Osteoblast (primary cell): ENCODE data around the gene HIGD1A. TPM values are rescaled to one million over a fixed set of nuclear protein-coding genes. Genes with fewer than 3 reads are reported as not detected.

Experiments used
- DNase-seq: peaks from one replicate; pipeline ENCODE4 v3.0.0; 2011; ENCODE audit warnings: low spot score, mixed read lengths; ENCODE audit not compliant: insufficient read length; ENCODE audit errors: missing footprints
- H2AFZ ChIP-seq: 2 replicates; pipeline ENCODE4 v1.6.0; 2011; ENCODE audit warnings: mild to moderate bottlenecking, low read length
- H3K27ac ChIP-seq: 2 replicates; pipeline ENCODE4 v1.5.1; 2011; ENCODE audit warnings: mild to moderate bottlenecking, low read depth, low read length, moderate library complexity
- H3K27me3 ChIP-seq: 2 replicates; pipeline ENCODE4 v1.6.0; 2012; ENCODE audit warnings: mild to moderate bottlenecking, control low read depth, inconsistent platforms, low read length, moderate library complexity; ENCODE audit not compliant: insufficient read depth
- H3K36me3 ChIP-seq: 2 replicates; pipeline ENCODE4 v1.5.1; 2011; ENCODE audit warnings: mild to moderate bottlenecking, low read length, control low read depth, moderate library complexity; ENCODE audit not compliant: insufficient read depth
- H3K4me1 ChIP-seq: 2 replicates; pipeline ENCODE4 v1.5.1; 2011; ENCODE audit warnings: mild to moderate bottlenecking, low read length, control low read depth, moderate library complexity; ENCODE audit not compliant: insufficient read depth
- H3K4me2 ChIP-seq: 2 replicates; pipeline ENCODE4 v1.6.0; 2011; ENCODE audit warnings: mild to moderate bottlenecking, low read length; ENCODE audit not compliant: insufficient read depth
- H3K4me3 ChIP-seq: fragments of 200-600 bp; sonication (generic); 3 replicates; pipeline ENCODE4 v1.5.1; 2012; ENCODE audit warnings: mild to moderate bottlenecking, low read length, inconsistent platforms; ENCODE audit not compliant: insufficient read depth
- H3K79me2 ChIP-seq: 2 replicates; pipeline ENCODE4 v1.6.0; 2012; ENCODE audit warnings: mild to moderate bottlenecking, low read length, control low read depth, inconsistent platforms; ENCODE audit not compliant: insufficient read depth
- H3K9me3 ChIP-seq: 2 replicates; pipeline ENCODE4 v1.5.1; 2011; ENCODE audit warnings: low read depth, low read length, control low read depth
- H4K20me1 ChIP-seq: 2 replicates; pipeline ENCODE4 v1.6.0; 2012; ENCODE audit warnings: mild to moderate bottlenecking, low read length, control low read depth; ENCODE audit not compliant: insufficient read depth
- total RNA-seq: library from RNA; depleted of rRNA; stranded (reverse); fragments of >200 nt; gene quantifications from 2 replicates; pipeline ENCODE4 v1.2.3, GENCODE V29; 2012
- TF ChIP-seq, protein P1 (sequence below): IDR thresholded peaks from 2 replicates; pipeline ENCODE4 v1.5.1; 2011; ENCODE audit warnings: mild to moderate bottlenecking, low read depth, low read length, moderate library complexity; ENCODE audit errors: extremely low read depth

Gene HIGD1A
- total RNA-seq, 1 donor = 88.3 TPM

- H3K4me3 ChIP-seq = no peak overlapping the region
- TF ChIP-seq, protein P1, sequence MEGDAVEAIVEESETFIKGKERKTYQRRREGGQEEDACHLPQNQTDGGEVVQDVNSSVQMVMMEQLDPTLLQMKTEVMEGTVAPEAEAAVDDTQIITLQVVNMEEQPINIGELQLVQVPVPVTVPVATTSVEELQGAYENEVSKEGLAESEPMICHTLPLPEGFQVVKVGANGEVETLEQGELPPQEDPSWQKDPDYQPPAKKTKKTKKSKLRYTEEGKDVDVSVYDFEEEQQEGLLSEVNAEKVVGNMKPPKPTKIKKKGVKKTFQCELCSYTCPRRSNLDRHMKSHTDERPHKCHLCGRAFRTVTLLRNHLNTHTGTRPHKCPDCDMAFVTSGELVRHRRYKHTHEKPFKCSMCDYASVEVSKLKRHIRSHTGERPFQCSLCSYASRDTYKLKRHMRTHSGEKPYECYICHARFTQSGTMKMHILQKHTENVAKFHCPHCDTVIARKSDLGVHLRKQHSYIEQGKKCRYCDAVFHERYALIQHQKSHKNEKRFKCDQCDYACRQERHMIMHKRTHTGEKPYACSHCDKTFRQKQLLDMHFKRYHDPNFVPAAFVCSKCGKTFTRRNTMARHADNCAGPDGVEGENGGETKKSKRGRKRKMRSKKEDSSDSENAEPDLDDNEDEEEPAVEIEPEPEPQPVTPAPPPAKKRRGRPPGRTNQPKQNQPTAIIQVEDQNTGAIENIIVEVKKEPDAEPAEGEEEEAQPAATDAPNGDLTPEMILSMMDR = no peak
- H3K27ac ChIP-seq = no peak overlapping the region
- H3K4me2 ChIP-seq = no peak overlapping the region
- H4K20me1 ChIP-seq = no peaks in the 10 kb centered on the region
- H3K27me3 ChIP-seq = no peaks in the 10 kb centered on the region
- no peak for DNase-seq
- H2AFZ ChIP-seq = no peak overlapping the region
- H3K9me3 ChIP-seq = no peaks in the 10 kb centered on the region
- H3K79me2 ChIP-seq = no peaks in the 10 kb centered on the region
- no peaks in the 10 kb centered on the region for H3K4me1 ChIP-seq
- no peaks in the 10 kb centered on the region for H3K36me3 ChIP-seq
Measured at GRCh38 chr3:42751609-42752008, 52.7 kb downstream of the HIGD1A start.

GRCh38 chr3:42750834-42751233 is 53.5 kb downstream of the HIGD1A start:
- Histone ChIP-seq H3K4me1 (no peaks in the 10 kb centered on the region), H3K36me3 (no peaks in the 10 kb centered on the region), H4K20me1 (no peaks in the 10 kb centered on the region), H3K27me3 (no peaks in the 10 kb centered on the region), H3K79me2 (no peaks in the 10 kb centered on the region), H3K9me3 (no peaks in the 10 kb centered on the region), H3K4me3 (no peak overlapping the region), H3K4me2 (no peak overlapping the region), H3K27ac (no peak overlapping the region), H2AFZ (no peak overlapping the region)
- TF ChIP-seq, protein P1 = no peak
- DNase-seq = no peak

DNA sequence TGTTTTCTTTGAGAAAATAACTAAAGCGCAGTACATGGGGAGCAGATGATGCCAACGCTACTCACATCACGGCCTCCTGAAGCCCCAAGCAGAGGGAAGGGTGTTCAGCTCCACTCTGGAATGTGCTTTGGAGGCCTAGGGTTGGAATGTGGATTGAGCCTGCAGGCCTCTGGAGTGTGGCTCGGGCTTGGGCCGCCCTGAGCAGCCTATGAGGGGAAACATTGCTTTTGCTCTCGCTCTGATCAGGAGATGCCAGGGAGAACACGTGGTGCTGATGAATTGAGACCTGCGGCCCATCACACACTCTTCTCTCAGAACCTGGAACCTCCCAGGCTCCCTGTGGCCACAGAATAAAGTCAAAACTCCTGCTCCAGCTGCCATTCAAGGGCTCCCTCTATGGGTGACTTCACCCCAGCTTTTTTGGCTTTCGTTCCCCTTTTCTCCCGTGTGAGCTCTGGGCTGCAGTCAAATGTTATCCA is 54.5 kb downstream of the HIGD1A start:
- Histone ChIP-seq H4K20me1 (no peaks in the 10 kb centered on the region), H3K27me3 (no peaks in the 10 kb centered on the region), H3K4me3 (no peak overlapping the region), H2AFZ (no peak overlapping the region), H3K4me1 (no peaks in the 10 kb centered on the region), H3K4me2 (no peak overlapping the region), H3K9me3 (no peaks in the 10 kb centered on the region), H3K27ac (no peak overlapping the region), H3K36me3 (no peaks in the 10 kb centered on the region), H3K79me2 (no peaks in the 10 kb centered on the region)
- DNase-seq = no peak
- TF ChIP-seq, protein P1 = peak; percentile 65

DNA sequence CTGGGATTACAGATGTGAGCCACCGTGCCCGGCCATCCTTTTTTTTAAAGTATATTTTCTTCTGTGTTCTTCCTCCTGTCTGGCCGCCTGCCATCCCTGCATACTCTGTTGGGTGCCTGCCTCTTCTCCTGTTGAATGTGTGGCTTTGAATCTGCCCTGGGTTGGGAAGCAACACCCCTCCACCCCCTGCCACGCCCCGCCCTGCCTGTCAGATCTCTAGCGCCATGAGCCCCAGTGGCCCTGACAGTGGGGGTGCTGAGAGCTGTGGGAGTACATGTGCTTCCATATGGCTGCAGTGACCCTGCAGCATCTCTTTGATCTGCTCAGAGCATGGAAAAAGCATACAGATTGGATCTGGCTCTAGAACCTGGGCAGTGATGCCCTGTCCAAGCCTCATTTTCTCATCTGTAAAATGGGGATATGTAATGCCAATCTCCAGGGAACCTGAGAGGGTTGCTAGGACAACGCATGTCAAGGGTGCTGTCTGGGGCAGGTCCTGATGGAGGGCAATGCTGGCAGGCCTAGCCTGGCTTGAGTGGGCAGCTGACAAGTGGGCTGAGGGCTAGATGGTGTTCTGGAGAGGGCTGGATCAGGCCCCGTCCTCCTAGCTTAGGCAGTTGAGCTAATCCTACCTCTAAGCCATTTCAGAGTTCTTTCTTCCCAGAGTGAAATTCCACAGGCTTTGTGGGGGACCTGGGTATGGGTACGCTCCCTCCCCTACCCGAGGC is 55.1 kb downstream of the HIGD1A start:
- no peaks in the 10 kb centered on the region for H4K20me1 ChIP-seq
- no peak overlapping the region for H3K4me2 ChIP-seq
- H3K27ac ChIP-seq = no peak overlapping the region
- no peaks in the 10 kb centered on the region for H3K4me1 ChIP-seq
- no peaks in the 10 kb centered on the region for H3K27me3 ChIP-seq
- no peak overlapping the region for H3K4me3 ChIP-seq
- DNase-seq = no peak
- H2AFZ ChIP-seq = no peak overlapping the region
- no peaks in the 10 kb centered on the region for H3K79me2 ChIP-seq
- TF ChIP-seq, protein P1 = no peak
- no peaks in the 10 kb centered on the region for H3K9me3 ChIP-seq
- no peaks in the 10 kb centered on the region for H3K36me3 ChIP-seq
